Measurements from ENCODE around the gene MBD1.
A peak's percentile ranks its signal among the peaks of the same experiment; 100 is the strongest.

Gene MBD1

GRCh38 chr18:50306944-50307343 lies 25.6 kb upstream of the MBD1 start:
- H3K4me3 ChIP-seq (replicated peaks; ENCODE audit: low read depth, low read length): 0 out of 2 replicates have a peak overlapping the region, but pooled peaks have one; percentile 43
- TF ChIP-seq CTCF (IDR thresholded peaks at IDR 0.05; ENCODE audit: low read depth, low read length, missing control alignments): no peak
- no peak for DNase-seq (ENCODE audit: extremely low read depth, low read depth)

- TF ChIP-seq CTCF (IDR thresholded peaks at IDR 0.05; ENCODE audit: low read depth, low read length, missing control alignments): no peak
- no peak overlapping the region for H3K4me3 ChIP-seq (replicated peaks; ENCODE audit: low read depth, low read length)
- DNase-seq (ENCODE audit: extremely low read depth, low read depth): no peak
These were observed 19.8 kb upstream of the MBD1 start for GRCh38 chr18:50301074-50301473.

GRCh38 chr18:50299626-50300388 lies 18.5 kb upstream of the MBD1 start:
- DNase-seq (ENCODE audit: extremely low read depth, low read depth): no peak
- TF ChIP-seq CTCF (IDR thresholded peaks at IDR 0.05; ENCODE audit: low read depth, low read length, missing control alignments): no peak
- no peak overlapping the region for H3K4me3 ChIP-seq (replicated peaks; ENCODE audit: low read depth, low read length)

- TF ChIP-seq CTCF (IDR thresholded peaks at IDR 0.05; ENCODE audit: low read depth, low read length, missing control alignments): no peak
- H3K4me3 ChIP-seq (replicated peaks; ENCODE audit: low read depth, low read length): peak overlapping the region; percentile 32
- DNase-seq (ENCODE audit: extremely low read depth, low read depth): no peak
These were observed 17.3 kb upstream of the MBD1 start for GRCh38 chr18:50298443-50299284.

GRCh38 chr18:50297621-50298442 lies 16.5 kb upstream of the MBD1 start:
- peak overlapping the region; percentile 32 for H3K4me3 ChIP-seq (replicated peaks; ENCODE audit: low read depth, low read length)
- DNase-seq (ENCODE audit: extremely low read depth, low read depth): peak; percentile 30

More at GRCh38 chr18:50297621-50298442, 16.5 kb upstream of the MBD1 start:
- no peak for TF ChIP-seq CTCF (IDR thresholded peaks at IDR 0.05; ENCODE audit: low read depth, low read length, missing control alignments)
